HG03558 (cell line): Measurements from ENCODE around the gene SHISA9.

Experiments
- ATAC-seq: cut with Tn5 transposase; IDR thresholded peaks from one replicate; pipeline ENCODE4 v1.9.1; 2021; ENCODE audit warnings: moderate number of reproducible peaks; ENCODE audit not compliant: unreplicated experiment; ENCODE audit errors: extremely low read depth

Gene SHISA9

DNA sequence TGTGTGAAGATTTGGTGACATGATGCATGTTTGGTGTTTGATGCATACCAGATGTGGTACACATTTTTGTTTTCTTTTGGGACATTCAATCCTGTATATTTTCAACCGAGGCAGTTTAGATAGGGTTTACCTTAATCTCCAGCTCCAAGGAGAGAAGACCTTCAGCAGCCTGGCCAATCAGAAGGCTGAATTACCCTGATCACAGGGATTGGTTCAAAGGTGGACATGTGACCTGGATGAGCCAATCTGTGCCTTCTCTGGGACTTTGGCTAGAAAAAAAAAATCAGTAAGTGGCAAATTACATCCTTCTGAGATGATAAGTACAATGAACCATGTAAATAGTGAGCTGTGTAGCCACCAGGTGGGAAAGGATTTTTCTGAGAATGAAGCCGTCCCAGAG lies 205.1 kb downstream of the SHISA9 start:
- no peak for ATAC-seq

DNA sequence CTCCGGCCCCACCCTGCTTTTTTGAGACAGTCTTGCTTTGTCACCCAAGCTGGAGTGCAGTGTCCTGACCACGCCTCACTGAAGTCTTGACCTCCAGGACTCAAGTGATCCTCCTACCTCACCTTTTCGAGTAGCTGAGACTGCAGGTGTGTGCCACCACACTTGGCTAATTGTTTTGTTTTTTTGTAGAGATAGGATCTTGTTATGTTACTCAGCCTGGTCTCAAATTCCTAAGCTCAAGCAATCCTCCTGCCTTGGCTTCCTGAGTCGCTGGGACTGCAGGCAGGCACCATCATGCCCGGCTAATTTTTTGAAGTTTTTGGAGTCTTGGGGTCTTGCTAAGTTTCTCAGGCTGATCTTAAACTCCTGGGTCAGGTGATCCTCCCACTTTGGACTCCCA lies 206.7 kb downstream of the SHISA9 start:
- ATAC-seq = no peak

DNA sequence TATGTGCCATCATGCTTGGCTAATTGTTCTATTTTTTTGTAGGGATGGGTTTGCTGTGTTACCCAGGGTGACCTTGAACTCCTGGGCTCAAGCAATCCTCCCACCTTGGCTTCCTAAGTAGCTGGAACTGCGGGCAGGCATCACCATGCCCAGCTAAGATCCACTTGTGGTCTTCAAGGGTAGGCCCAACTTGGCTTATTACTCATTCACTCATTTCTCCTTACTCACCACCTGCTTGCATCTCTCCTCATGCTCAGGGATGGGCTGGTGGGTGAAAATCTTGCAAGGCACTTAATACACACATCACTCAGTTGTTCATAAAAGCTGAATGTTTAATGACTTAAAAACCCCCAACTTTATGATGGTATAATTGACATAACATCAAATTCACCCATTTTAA lies 207.8 kb downstream of the SHISA9 start:
- ATAC-seq = no peak

DNA sequence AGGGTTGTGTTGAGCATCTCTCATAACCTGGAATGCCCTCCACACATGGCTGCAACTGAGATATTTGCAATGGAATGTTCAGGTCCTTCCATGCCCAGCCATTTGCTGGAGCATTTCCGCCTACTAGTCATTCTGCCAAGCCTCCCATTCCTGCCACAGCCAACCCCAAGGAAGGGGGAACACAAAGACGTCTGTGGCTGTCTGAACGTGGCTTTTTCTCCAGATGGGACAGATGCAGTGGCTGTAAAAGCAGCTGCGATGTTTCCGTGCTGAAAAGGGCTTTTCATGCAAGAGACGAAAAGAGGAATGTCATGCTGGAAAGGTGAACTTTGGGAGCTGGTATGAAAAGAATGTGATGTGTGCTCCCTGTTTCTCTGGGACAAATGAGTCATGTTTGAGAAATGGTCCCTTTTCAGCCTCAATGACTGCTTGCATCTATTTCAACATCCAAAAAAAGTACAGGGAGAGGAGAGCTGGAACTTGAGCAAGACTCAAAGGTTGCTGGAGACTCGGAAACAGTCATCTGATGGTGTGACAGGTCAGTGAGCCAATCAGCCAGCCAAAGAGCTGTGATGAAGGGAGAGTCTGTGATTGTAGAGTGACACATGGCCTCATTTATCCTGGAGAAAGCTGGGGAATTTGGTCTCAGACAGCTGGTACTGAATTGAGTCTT lies 208.9 kb downstream of the SHISA9 start:
- no peak for ATAC-seq

- no peak for ATAC-seq
Observed at GRCh38 chr16:13111747-13112146, 210.3 kb downstream of the SHISA9 start.

DNA sequence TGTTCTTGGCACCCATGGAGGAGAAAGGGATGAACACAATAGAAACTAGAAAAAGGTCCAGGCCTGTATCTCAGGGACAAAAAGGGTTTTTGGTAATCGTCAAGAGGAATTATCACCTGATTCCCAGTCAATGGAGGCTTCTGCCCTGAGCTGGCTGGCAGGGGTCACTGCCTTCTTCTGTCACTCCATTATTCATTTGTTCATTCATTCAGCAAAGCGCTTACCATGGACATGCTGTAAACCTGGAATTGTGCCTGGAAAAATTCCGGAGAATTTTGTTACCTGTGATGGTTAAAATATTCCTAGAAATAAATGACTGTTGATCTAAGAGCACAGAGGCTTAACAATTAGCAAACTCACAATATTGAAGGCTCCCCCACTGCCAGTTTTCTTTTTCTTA lies 212.3 kb downstream of the SHISA9 start:
- ATAC-seq = no peak

GRCh38 chr16:13118091-13118490 lies 216.7 kb downstream of the SHISA9 start:
- ATAC-seq = no peak

- ATAC-seq = no peak
Observed at GRCh38 chr16:13120091-13120490, 218.7 kb downstream of the SHISA9 start.

- no peak for ATAC-seq
Observed at GRCh38 chr16:13120557-13120956, 219.2 kb downstream of the SHISA9 start.

DNA sequence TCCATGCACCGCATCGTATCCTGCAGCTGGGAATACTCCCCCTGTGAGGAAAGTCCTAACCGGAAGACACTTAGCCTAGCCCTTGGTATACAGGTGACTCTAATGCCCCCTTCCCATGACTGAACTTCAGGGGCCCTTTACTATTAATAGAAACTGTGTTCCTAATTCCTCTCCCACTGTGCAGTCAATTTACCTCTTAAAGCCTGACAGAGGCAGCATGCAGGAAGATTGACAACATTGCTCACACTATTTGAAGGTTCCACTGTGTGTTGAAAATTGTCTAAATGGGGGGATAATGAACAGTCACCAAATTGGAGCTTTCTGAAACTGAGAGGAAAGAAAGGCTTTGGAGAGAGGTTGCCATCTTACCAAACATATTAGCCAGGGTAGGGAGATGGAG lies 222.6 kb downstream of the SHISA9 start:
- ATAC-seq = no peak

- no peak for ATAC-seq
Observed at GRCh38 chr16:13127144-13127543, 225.7 kb downstream of the SHISA9 start.

DNA sequence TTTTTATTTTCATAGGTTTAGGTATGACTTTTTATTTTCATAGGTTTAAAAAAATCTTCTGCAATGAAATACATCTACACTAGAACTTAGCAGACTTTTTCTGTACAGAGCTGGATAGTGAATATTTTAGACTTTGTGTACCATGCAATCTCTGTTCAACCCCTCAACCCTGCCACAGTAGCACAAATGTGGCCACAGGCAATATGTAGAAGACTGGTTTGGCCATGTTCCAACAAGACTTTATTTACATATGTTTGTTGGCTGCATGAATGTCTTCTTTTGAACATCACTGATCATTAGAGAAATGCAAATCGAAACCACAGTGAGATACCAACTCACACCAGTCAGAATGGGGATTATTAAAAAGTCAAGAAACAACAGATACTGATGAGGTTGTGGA lies 229.2 kb downstream of the SHISA9 start:
- no peak for ATAC-seq

- ATAC-seq = no peak
Observed at GRCh38 chr16:13134836-13135235, 233.4 kb downstream of the SHISA9 start.

- ATAC-seq = no peak
Observed at GRCh38 chr16:13136901-13137300, 235.5 kb downstream of the SHISA9 start.

- ATAC-seq = no peak
Observed at GRCh38 chr16:13138528-13138927, 237.1 kb downstream of the SHISA9 start.

DNA sequence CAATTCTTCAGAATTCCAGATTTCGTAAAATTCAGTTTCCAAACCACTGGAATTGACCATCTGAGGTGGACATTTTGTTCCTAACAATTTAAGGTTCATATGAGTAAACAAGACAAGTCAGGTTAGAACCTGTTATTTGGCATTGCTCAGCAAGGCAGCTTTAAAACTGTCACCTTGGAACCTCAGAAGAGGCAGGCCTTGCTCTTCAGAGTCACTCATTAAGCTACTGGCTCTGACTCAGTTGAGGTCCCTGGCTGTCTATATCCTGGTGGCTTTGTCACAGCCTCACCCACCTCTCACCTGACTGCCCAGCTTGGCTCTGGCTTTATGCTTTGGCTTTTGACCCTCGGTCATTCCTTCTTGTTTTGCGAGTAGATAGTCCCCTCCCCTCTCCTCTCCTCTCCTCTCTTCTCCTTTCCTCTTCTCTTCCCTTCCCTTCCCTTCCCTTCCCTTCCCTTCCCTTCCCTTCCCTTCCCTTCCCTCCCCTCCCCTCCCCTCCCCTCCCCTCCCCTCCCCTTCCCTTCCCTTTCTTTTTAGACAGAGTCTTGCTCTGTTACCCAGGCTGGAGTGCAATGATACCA lies 238.4 kb downstream of the SHISA9 start:
- ATAC-seq = no peak

- ATAC-seq = no peak
Observed at GRCh38 chr16:13143551-13143950, 242.2 kb downstream of the SHISA9 start.

GRCh38 chr16:13146829-13147228 lies 245.4 kb downstream of the SHISA9 start:
- ATAC-seq = no peak

DNA sequence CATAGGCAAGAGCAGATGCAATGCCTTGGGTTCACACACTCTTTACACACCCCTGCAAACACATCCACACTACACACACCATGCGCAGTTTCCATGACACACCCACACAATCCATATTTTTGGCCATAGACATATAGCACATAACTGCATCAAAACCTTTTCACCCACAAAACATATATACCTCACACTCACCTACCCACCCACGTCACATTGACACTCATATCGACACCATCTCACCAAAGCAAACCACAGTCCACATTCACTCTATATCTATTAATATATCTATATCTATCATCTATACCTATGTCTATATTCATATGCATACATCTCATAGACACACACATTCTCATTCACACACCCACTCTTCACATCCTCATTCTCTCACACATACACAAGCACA lies 246.9 kb downstream of the SHISA9 start:
- no peak for ATAC-seq

GRCh38 chr16:13148836-13149235 lies 247.4 kb downstream of the SHISA9 start:
- ATAC-seq = no peak

DNA sequence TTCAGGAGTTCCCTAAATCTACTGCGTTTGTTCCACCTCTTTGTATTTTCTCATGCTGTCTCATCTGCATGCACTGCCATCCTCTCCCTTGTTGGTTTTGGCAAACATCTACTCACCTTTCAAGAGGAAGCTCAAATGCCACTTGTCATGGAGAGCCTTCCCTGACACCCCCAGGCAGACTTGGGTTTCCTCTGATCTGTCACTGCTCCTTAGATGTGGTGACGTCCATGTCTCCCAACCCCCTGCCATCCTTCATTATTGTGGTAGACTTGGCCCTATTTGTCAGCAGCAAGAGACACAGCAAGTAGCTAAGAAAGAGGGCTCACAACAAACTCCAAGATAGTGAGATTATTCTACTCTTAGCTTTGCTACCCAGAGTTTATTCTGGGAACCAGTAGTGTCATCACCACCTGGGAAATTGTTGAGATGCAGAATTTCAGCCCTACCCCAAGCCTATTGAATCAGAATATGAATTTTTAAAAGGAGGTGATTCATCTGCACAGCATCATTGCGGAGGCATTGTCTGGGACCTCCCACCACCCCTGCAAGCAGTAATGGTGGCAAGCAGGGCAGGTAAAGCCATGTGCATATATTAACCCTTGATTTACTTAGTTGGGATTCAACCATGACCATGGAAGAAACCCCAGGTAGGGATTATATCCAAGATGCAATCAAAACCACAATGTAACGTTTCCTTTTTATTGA lies 248.9 kb downstream of the SHISA9 start:
- no peak for ATAC-seq

DNA sequence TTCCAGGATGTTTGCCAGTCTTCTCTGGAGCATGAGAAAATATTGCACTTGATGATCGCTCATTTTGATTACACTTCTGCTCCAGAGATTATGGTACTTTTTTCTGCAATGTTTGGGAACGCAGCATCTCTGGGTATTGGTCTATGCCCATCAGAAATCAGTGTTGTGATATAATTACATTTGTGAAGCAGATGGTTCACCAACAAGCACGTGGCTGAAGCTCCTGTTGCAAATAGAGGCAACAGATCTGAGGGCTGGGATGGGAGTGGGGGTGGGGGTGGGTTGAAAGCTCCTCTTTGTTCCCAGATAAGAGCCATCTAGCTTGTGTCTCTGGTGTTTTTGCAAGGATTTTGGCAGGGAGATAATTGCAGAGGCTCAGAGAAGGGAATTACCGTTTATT lies 252.3 kb downstream of the SHISA9 start:
- no peak for ATAC-seq
